NCI-H2107 treated with DMSO at 0.1 percent for 48 hours (cell line): ENCODE results near the gene SLC35F1.

Experiments used
- DNase-seq: peaks from one replicate; lab custom pipeline; 2025; ENCODE audit not compliant: unreplicated experiment; lab: John Stamatoyannopoulos, UW

The SLC35F1 gene

DNA sequence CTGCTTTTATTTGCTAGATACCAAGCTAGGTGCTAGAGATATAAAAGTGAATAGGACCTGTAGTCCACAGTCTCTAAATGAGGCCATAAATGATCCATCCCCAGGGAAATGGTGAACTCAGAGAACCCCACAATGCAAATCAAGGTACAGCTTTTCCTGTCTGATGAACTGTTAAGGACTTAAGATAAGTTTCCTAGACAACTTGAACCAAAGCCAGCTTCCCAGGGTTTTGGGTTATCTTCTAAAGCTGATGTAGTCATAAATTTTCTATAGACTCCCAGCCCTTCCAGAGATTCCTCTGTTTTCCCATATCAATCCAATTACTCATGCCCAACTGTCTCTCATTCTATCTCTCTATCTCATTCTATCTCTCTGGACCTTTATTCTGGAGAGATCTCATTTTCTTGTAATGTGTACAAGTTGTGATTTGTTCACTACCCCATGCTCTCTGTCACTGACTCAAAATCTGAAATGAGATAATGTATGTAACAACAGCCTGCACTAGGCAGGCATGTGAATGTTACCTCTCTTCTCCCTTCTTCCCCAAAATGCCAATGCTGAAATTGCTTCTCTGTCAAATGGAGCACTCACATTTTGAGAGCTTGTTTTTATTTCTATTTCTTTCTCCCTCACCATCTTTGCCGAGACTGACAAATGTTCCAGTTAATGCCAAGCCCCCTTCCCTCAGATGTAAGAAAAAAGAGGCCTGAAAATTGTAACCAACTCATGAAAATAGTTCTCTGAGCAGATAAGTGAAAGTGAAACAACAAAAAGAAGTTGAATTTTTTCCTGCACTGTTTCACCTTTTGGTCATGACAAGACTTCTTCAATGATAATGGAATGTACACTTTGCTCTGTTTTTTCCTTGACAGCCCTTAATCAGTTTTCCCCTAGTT, 279.9 kb downstream of the SLC35F1 start:
- DNase-seq = no peak

GRCh38 chr6:118187568-118188164, 280.6 kb downstream of the SLC35F1 start:
- no peak for DNase-seq

- DNase-seq = no peak
Observed at GRCh38 chr6:118188561-118188960, 281.5 kb downstream of the SLC35F1 start.

DNA sequence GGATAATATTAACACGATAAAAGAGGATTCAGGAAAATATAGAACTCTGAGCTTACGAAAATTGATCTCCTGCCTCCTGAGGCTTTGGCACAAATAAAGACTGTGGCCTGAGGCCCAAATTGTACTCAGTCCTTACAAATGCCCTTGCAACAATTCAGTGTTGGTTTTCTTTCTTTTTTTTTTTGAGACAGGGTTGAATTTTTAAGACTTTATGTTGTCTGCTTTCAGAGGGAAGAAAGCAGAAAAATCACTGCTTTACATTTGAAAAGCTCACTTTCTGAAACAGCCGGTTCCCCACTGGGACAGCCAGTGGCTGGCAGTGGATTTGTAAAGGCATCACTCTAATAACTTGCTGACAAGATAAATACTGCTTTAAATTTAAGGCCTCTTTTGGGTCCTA, 290.5 kb downstream of the SLC35F1 start:
- no peak for DNase-seq

- DNase-seq = no peak
Observed at GRCh38 chr6:118198746-118199145, 291.7 kb downstream of the SLC35F1 start.

DNA sequence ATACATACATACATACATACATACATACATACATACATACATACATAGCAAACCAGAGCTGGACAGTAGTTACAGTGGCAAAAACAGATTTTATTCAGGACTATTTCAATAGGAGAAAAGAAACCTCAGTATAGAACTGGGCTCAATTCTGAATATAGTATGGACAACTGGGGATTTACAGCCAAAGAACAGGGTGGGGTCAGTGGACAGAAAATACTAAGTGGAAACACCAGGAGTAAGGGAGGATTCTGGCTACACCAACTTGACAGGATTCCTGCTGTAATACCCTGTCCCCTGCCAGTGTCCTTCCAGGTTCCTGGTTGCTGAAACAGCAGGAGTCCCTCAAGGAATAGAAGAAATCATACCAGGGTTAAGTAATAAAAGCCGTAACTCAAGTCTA, 293.1 kb downstream of the SLC35F1 start:
- no peak for DNase-seq

GRCh38 chr6:118202517-118202916, 295.5 kb downstream of the SLC35F1 start:
- DNase-seq = no peak

- DNase-seq = no peak
Observed at GRCh38 chr6:118203545-118203944, 296.5 kb downstream of the SLC35F1 start.

- DNase-seq = no peak
Observed at GRCh38 chr6:118206221-118206620, 299.2 kb downstream of the SLC35F1 start.

DNA sequence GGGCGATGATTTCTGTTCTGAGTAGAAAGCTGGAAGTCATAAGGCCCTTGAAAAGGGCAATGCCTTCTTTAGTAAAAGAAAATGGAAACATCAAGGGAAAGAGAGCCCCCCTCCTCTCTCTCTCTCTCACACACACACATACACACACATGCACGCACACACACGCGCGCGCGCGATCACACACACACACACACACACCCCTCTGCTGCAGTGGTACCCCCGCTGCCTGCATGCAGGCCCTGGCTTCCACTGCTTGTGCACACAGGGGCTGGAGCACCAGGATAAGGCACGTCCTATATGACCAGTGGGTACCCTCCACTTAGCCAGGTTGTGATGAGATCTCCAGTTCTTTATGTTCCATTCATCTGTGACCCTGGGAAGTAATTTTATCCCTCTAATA, 300.9 kb downstream of the SLC35F1 start:
- peak; percentile 46 for DNase-seq

- no peak for DNase-seq
Observed at GRCh38 chr6:118212451-118213173, 305.5 kb downstream of the SLC35F1 start.

DNA sequence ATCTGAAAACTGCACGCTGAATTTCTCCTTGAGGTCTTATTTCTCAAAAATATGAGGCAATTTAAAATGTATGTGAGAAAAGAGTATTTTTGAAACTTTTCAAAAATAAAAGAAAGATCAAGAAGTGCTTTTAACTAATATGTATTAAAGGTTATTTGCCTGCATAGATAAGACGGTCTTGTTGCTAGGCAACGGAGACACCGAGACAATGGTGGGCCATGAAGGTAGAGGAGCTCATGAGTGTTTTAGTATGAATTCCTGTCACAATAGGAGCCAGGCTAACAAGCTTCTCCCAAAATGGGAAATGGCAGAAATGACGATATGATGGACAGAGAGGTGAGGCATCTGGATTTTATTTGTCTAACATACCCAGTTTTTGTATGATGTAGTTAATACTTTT, 308.2 kb downstream of the SLC35F1 start:
- no peak for DNase-seq

- no peak for DNase-seq
Observed at GRCh38 chr6:118216751-118217150, 309.7 kb downstream of the SLC35F1 start.

- no peak for DNase-seq
Observed at GRCh38 chr6:118218156-118218555, 311.1 kb downstream of the SLC35F1 start.

DNA sequence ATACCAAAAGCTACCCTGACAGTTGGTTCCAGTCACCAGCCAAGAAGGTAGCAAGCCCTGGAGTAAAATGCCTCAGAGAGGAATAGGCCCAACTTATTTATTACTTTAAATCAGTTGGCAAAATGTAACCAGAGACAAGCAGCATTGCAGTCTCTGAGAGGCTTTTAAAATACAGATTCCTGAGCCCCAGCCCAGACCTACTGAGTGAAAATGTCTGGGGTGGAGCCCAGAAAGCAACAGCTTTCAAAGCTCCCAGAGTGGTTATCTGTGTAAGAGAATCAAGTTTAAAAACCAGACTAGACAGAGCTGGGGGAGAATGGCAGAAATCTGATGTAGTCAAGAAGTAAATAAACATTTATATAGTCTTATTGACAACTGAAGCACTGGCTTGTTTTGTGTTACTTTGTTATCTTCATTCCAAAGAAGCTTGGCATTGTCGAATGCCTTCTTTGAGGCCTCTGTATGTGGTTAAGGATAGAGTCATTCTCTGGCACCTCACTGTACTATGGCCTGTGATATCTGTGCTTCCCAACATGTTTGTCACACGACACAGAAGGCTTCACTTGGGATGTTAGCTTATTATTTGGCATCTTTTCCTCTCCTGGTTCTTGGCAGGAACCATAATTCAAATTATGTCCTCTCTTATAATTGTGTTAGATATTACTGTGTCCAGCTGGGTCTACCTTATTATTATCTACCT, 313.5 kb downstream of the SLC35F1 start:
- DNase-seq = no peak

GRCh38 chr6:118223316-118223715, 316.3 kb downstream of the SLC35F1 start:
- no peak for DNase-seq

DNA sequence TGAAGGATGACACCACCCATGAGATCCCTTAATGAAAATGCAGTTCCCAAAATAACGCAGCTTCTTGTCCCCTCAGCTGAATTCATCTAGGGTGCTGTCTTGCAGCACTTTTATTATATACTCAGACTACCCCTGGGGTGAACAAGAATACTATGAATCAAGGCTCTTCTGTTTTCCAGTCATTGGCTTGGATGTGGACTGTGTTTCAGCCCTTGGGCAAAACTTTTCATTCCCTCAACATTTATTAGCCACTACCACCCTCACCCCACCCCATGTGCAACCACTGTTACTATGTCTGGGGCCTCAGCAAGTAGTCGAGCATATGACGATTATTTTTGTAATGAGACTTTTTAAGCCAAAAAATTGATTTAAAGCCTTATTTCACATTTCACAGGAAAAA, 321.8 kb downstream of the SLC35F1 start:
- no peak for DNase-seq

GRCh38 chr6:118240878-118241528, 333.9 kb downstream of the SLC35F1 start:
- no peak for DNase-seq

DNA sequence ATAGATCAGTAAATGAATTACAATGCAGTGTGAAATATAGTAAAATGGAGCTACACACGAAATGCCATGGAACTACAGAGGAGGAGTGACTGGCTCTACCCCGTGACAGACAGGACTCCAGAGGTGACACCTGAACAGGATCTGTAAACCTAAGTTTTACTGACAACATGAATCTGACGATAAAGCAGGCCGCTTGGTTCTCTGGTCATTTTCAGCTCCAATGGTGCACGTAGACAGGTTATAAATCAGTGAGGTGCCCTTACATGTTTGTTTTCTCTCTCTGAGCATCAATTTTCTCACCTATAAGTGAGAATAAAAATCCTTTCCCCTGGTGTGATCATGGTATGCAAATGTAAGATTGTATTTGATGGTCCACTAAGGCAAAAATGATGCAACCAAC, 339.3 kb downstream of the SLC35F1 start:
- no peak for DNase-seq

GRCh38 chr6:118248171-118248570, 341.1 kb downstream of the SLC35F1 start:
- DNase-seq = no peak

DNA sequence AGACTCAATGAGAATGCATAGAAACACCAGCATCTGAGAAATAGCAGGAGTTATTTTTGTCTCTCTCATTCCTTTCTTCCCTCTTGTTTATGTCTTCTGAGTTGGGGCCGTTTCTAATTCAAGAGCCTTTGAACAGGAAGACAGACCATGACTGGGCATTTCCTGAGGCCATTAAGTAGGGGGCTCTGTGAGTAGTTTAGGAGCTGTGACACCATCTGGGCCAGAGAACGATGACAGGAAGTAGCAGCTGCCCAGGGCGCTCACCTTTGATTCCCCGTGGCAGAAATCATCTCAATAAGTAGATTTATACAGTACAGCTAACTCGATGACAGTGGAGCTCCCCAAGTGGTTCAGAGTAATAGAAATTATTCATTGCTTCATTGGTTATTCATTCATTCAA, 342.6 kb downstream of the SLC35F1 start:
- DNase-seq = no peak
